DND-41 (cell line): Measurements from ENCODE around the gene SPATA25.

ENCODE experiments used
- CTCF ChIP-seq: IDR thresholded peaks from 2 replicates; pipeline ENCODE4 v1.5.1; 2012; ENCODE audit warnings: borderline replicate concordance, low read length, moderate library complexity, mild to moderate bottlenecking; ENCODE audit not compliant: poor library complexity, severe bottlenecking; ENCODE audit errors: extremely low read depth
- EZH2 ChIP-seq: IDR thresholded peaks from 3 replicates; pipeline ENCODE4 v1.6.1; 2012; ENCODE audit warnings: borderline replicate concordance, low read depth, mild to moderate bottlenecking, moderate library complexity, low read length, inconsistent platforms; ENCODE audit not compliant: severe bottlenecking

GRCh38 chr20:45902199-45902701, 14.8 kb upstream of the SPATA25 start:
- no peak for TF ChIP-seq EZH2
- no peak for TF ChIP-seq CTCF
